HG03159 (cell line): Measurements from ENCODE around the gene ITPR1.

ENCODE experiments used
- ATAC-seq: cut with Tn5 transposase; IDR thresholded peaks from one replicate; pipeline ENCODE4 v1.9.1; 2021; ENCODE audit warnings: mild to moderate bottlenecking, moderate library complexity; ENCODE audit not compliant: unreplicated experiment

Gene ITPR1

GRCh38 chr3:4819746-4820145, 326.6 kb downstream of the ITPR1 start:
- no peak for ATAC-seq

DNA sequence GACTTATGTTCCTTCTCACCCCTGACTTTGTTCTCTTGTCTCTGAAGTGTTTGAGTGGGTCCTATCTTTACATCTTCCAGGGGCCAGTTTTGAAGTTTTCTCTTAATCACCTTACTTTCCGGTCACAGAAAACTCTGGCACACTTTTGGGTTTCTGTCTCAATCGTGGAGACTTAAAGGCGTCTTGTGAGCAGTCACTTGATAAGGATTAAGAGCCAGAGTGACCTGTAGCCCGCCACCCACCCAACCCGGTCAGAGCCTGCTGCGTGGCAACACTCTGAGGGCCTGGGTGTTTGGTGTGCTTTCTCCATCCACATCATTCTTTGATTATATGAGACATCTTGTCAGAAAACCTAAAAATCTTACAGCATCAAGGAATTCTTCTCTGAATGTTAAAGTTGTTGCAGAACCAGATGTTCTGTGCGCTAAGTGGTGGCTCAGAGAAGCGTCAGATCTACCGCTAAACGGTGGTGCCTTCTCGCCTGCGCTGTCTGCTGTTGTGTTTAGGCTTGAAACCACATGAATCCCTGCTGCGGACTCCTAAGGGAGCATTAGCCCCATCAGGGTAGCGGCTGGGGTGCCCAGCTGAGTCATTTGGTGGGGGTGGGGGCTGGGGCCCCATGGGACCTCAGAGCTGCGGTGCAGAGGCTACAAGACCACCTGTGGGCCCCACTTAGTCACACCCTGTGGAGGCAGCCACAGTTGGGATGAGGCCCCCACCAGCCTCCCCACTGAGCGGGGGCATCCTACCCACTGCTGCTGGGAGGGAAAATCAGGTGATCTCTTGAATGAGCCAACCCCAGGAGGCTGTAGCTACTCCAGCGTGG, 327.4 kb downstream of the ITPR1 start:
- ATAC-seq: no peak

GRCh38 chr3:4821338-4821737, 328.2 kb downstream of the ITPR1 start:
- no peak for ATAC-seq

- ATAC-seq: no peak
Observed at GRCh38 chr3:4821975-4822374, 328.8 kb downstream of the ITPR1 start.

DNA sequence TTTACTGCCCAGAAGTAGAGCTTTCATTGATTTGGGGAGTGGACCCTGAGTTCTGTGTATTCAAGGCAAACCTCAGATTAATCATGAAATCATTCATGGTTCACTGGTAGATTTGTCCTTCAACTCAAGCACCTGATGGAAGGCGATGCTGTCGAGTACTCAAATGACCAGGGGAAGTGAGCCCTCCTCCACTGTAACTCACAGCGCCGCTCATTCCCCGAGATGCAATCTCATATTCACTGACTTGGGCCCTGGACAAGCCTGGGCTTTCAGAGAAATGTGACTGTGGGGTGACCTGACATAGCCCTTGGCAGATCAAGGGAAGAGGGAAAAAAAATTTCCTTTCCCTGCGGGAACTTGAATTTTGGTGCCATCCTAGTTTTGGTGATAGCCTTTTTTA, 329.4 kb downstream of the ITPR1 start:
- ATAC-seq: no peak

DNA sequence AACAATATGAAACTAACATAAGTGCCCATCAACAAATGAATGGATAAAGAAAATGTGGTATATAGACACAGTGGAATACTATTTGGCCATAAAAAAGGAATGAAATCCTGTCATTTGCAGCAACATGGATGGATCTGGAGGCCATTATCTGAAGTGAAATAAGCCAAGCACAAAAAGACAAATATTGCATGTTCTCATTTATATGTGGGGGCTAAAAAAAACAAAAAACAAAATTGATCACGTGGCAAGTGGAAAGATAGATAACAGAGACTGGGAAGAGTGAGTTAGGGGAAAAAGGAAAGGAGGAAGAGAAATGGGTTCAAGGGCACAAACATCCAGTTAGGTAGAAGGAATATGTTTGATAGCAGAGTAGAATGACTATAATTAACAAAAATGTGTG, 330.2 kb downstream of the ITPR1 start:
- no peak for ATAC-seq

DNA sequence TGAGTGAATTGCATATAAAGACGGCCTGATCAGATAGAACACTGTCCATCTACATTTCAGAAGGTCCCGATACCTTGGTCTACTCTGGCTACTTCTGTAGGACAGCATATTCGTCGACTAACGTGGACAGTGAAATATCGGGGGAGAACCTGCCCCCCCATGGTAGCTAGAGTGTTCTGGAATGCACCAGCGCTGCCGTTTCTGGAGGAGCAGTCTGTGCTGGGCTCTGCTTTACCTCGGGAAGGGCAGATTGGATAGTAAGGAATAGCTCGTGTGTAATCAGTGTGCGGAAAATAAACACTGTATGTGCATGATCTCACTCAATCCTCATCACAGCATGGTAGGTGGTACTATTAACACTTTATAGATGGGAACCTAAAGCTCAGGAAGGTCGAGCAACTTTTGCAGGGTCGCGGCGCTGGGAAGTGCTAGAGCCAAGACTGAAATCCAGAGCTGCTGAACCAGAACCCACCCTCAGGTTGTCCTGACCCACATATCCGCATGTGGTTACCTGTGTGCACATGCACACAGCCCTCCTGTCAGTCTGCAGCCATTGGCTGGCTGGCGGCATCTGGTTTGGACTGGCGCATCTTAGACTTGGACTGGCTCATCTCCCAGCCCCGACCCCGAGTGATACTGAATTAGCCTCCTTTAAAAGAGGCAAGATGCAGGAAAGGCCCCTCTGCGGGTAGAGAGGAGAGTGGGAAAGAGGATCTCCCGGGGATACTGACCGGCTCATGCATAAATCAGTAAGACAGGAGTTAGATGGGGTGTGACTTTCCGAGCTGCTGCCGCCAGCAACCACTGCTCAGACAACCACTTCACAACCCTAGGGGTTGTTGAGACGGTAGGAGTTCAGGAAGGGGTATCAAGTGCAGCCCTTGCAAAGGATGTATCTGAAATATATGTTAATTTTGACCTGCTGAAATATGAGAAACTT, 331.1 kb downstream of the ITPR1 start:
- no peak for ATAC-seq

GRCh38 chr3:4824926-4825325, 331.8 kb downstream of the ITPR1 start:
- no peak for ATAC-seq

DNA sequence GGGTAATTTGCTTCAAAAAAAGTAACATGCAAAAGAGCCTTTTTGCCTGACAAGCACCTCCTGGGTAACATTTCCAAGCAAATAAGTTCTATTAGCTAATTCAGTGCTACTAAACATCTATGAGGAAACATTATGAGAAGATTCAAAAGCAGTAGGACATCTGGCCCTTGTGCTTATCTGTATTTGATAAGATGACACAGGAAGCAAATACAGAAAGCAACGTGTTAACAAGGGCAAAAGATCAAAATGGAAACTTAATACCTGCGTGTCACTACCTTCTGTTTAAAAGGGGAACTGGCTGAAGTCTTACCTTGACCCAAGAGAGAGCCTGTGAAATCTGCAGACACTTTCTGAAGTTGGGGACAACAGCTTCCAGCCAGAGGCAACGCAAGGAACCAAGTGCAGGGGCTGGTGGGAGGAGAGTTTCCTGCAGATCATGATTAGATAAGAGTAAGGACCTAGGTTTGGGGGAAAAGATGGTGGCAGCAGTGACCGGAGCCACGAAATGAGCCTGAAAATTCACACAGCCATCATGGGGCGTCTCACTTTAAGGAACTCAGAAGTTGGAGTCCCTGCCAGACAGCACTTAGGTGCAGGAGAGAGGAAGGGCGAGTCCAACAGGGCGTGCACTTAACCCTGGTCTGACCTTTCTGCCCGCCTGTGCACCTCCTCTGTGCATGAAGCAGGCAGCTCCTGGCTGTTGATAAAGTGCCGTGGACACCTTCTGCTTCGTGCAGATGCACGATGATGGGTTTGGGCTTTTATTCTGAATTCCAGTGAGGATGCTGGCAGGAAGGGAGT, 332.5 kb downstream of the ITPR1 start:
- no peak for ATAC-seq

DNA sequence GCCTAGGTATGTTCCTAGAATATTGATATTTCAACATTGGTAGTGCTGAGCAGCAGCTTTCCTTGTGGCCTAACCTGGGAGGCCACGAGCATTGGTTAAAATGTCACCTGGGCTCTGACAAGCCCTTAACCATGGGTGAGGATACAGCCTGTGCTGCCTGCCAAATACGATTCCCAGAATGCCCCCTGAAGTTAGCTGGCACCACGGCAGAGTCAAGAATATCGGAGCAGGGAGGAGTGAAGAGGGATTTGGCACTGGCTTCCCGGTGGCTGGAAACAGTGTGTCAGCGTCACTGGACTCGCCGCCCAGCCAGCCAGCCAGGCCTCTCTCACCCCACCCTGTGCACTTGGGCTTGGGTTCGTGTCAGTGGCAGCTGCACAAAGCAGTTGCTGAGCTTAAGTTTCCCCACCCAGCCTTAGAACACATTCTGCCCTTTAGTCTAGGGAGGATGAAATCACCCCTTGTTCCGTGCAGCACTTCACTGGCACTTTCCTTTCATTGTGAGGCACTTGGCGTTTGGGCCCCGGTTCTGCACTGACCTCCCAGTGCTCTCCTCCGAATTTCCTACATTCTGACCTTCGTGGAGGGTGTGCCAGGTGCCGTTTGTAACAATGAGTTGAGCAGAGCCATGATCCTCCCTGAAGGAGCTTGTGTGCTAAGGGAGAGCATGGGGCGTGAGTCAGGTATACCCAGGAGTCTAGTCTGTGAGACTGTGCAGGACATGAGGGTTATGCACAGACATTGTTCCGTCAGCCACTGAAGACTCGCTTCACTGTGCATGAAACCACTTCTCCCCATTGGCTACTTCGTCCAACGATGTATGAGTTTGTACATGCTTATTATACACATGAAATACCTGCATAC, 333.3 kb downstream of the ITPR1 start:
- ATAC-seq: no peak

GRCh38 chr3:4827767-4828166, 334.6 kb downstream of the ITPR1 start:
- ATAC-seq: no peak

DNA sequence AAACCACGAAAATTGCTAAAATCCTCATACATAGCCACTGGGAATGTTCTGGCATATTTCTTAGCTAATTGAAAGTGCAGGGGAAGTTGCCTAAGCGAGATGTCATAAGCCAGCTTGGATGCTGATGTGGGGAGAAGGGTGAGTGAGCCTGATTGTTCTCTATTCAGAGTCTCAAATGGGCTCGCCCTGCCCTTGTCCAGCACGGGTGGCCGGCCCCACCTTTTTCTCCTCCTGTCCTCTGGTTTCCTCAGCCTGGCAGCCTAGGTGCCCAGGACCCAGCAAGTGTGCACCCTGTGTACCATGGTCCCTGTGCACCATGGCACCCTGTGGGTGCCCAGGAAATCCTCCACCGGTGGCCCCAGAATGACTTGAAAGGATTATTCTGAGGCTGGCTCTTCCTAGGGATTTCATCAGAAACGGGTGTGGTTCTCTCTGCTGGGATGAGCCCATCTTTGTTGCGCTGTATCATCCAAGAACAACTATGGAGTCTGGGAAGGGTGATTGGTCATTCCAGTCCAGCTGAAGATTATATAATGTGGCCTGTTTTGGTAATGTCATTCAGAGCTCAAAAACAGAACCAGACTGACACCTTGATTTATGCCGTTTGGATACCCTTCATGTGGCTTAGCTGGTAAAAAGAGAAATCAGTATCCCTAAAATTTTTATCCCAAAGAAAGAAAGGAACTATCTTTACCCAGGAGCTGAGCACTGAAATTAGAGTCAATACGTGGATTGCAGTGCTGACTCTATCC, 335.3 kb downstream of the ITPR1 start:
- no peak for ATAC-seq

- ATAC-seq: no peak
Observed at GRCh38 chr3:4829031-4829394, 335.9 kb downstream of the ITPR1 start.

DNA sequence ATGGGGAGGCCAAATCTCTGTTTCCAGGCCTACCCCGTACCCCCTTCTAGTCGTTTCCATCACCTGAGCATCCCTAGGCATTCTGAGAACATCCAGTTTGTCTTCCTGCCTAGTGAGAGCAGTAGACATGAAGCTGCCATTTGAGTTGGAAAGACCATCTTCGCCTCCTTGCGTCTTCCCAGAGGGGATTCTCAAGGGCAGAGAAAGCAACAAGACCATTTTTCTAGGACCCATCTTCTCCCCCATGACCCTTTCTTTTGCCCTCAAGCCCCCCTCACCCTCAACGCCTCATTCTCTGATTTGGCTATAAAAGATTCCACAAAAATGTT, 337.4 kb downstream of the ITPR1 start:
- no peak for ATAC-seq

- peak; percentile 18 for ATAC-seq
Observed at GRCh38 chr3:4831580-4831950, 338.4 kb downstream of the ITPR1 start.

- no peak for ATAC-seq
Observed at GRCh38 chr3:4833471-4833870, 340.3 kb downstream of the ITPR1 start.

GRCh38 chr3:4834403-4834866, 341.3 kb downstream of the ITPR1 start:
- ATAC-seq: peak; percentile 60

- no peak for ATAC-seq
Observed at GRCh38 chr3:4835616-4836043, 342.5 kb downstream of the ITPR1 start.

GRCh38 chr3:4836516-4836915, 343.4 kb downstream of the ITPR1 start:
- ATAC-seq: no peak
